Hematopoietic multipotent progenitor cell treated with erythropoietin and hydrocortisone succinate and interleukin-3 and kit ligand, for 17 days (in vitro differentiated cells): Measurements from ENCODE around the gene RANBP6.
"Not testable (repeated sequence)": the region's sequence is repeated elsewhere in the genome, so short reads cannot be mapped to it uniquely, and the experiment has no call there.

Experiments used
- DNase-seq: peaks from one replicate; pipeline ENCODE4 v3.0.0-alpha.2; 2015; ENCODE audit warnings: low spot score

The RANBP6 gene

DNA sequence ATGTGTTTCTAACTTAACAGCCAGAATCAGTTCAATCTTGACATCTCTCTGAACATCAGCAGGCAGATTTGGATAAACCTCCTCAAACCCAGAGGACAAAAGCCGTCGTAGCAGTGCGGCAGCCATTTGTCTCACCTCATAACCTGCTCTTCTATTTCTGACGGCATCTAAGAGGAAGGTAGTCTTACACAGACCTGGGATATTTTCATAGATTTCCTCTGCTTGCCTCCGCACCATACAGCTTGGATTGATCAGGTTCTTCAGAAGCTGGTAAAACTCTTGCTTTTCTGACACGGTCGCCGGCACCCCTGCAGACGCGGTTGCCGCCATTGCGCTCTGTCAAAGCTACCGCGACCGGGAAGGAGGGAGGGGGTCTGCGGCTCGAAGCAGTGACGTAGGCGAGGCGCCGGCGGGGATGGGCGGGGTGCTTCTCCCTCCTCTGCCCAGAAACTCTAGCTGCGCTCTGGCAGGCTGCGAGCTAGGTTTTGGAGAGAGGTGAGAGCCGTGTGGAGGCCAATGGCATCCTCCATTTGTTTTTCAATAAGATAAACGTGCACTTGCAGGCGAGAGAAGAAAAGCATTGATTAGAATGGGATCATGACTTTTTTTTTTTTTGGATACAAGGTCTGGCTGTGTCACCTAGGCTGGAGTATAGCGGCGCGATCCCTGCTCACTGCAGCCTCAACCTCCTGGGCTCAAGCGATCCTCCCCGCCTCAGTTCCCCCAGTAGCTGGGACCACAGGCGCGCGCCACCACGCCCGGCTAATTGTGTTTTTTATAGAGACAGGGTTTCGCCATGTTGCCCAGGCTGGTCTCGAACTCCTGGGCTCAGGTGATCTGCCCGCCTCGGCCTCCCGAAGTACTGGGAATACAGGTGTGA lies at the start of gene RANBP6:
Gene RANBP6 (minus strand): TSS at position 347 of the 880 bp plus-strand sequence. CDS start 17 bp downstream, at position 330.
- DNase-seq = peak; percentile 73

DNA sequence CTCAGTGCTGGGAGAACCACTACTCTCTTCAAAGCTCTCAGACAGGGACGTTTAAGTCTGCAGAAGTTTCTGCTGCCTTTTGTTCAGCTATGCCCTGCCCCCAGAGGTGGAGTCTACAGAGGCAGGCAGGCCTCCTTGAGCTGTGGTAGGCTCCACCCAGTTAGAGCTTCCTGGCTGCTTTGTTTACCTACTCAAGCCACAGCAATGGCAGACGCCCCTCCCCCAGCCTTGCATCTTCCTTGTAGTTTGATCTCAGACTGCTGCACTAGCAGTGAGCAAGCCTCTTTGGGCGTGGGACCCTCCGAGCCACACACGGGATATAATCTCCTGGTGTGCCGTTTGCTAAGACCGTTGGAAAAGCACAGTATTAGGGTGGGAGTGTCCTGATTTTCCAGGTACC lies 47.7 kb upstream of the RANBP6 start:
- not testable (repeated sequence) for DNase-seq

DNA sequence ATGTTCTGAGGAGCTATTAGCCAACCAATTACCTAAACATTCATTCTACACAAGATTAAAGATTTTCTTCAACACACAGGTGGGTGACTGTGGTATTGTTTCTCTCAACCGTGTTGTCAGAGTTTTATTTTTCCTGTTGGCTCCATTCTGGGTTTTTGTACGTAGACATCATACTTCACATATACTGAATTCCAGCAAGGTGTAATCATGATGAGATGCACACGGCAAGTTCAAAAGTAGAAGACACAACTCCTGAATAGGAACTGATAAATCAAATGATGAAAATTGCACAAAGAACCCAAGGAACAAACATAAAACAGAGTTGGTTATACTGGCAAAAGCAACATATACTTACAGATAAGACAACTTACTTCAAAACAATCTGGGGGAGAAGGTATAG lies 40.2 kb upstream of the RANBP6 start:
- no peak for DNase-seq

DNA sequence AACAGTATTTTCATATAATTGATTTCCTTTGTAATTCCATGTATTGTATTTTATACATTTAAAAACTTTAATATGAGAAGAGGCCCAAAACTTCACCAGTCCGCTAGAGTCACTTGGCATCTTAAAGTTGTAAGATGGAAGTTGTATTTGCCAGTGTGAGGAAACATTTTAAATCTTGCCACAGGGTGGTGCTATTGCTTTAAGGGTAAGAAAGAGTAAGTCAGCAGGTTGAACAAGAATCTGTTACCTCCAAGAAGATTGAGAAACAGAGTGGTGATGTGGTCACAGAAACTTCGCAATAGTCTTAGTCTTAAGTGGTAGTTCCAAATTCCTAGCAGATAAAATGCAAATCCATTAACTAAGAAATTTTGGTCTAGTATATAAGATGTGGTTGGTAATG lies 39.8 kb upstream of the RANBP6 start:
- peak; percentile 63 for DNase-seq

DNA sequence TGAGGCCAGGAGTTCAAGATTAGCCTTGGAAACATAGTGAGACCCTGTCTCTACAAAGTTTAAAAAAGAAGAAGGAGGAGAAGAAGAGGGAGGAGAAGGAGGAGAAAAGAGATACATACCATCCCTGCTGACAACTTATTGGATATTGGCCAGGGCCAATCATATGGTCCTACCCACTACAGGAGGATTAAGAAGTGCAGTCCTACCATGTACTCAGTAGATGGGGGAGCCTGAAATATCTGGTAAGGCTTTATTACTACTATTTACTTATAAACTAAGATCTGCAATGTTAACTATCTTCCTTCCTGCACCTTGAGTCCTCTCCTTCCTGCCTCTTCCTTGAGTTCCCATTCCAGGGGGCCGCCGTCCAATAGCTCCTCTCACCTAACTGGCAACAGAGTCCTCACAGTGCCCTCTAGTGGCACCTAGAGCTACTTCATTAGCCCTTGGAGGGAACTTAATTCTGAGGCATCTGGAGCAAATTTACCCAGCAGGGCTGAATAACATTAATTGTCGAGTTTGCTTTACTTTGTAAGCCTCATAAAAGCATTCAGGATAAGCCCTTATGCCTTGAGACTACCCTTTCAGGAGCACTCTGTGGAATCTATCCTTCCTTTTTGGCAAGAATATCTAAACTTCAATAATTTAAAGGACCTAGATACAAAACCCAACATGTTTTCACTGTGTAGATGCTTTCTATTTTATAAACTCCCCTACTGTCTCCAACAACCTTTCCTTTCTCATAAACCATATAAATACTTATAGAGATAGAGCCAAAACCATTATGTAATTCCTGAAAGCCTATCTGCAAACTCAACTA lies 39.1 kb upstream of the RANBP6 start:
- DNase-seq = peak; percentile 77

DNA sequence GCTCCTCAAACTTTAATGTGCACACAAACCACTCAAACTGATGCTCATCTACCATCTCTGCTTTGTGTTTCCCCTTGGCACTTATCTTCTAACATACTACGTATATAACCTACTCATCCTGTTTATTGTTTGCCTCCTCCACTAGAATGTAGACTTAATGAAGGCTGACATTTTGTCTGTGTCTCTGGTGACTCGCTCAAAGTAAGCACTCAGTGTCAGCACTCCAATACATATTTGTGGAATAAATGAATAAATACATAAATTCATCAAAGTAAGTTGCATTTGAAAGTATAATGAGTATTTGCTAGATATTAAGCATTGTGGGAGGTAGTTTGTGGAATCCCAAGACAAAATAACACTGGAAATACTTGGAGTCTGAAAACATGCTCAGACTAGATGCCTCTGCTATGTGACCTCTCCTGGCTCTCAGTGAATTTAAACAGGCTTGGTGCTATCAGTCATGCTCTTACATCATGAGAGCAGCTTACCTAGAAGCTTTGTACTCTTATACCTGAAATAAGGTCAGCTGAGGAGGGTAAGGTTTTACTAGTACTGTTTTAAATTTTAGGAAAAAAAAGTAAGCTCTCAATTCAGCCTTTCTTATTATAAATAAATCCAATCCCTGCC lies 37.0 kb upstream of the RANBP6 start:
- DNase-seq = no peak

DNA sequence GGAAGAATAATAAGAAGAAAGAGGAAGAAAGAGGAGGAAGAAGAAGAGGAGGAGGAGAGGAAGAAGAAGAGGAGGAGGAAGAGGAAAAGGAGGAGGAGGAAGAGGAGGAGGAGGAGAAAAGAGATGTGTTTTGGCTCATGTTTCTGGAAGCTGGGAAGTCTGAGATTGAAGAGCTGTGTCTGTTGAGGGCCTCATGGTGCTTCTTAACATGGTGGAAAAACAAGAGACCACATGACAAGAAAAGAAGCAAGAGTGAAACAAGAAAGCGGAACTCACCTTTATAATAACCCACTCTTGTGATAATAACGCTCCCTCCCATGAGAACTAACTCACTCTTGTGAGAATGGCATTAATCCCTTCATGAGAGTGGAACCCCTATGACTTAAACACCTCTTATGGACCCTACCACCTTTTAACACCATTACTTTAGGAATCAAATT lies 36.1 kb upstream of the RANBP6 start:
- DNase-seq = no peak

DNA sequence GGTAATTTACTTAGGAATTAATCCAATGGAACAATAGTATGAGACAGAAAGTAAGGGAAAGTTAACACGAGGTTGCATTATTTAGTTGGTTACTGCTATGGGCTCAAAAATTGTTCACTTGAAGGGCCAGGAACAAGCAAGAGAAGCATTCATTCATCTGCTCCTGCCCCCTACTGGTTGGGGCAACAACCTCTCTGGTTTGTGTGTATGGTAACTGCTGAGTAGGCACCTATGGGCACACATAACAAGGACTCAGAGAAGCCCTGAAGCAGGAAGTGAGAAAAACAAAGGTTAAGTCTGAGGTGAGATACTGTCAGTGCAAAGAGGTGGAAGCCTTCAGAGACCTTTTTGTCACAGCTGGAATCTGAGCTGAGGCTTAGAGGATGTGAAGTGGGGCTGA lies 34.4 kb upstream of the RANBP6 start:
- DNase-seq = peak; percentile 73

DNA sequence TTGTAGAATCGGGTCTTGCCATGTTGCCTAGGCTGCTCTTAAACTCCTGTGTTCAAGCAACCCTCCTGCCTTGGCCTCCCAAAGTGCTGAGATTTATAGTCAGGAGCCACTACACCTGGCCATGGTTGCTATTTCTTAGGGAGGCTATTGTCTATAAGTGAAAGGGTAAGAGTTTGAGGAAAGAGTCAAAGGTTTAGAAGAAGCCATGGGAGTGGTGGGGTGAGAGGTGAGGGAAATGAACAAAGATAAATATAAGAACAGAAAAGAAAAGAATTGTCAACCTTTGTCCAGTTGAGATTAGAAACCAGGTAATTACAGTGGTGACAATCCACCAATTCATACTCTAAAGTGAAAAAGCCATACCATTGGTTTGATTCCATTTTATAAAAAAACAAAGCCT lies 32.6 kb upstream of the RANBP6 start:
- no peak for DNase-seq

DNA sequence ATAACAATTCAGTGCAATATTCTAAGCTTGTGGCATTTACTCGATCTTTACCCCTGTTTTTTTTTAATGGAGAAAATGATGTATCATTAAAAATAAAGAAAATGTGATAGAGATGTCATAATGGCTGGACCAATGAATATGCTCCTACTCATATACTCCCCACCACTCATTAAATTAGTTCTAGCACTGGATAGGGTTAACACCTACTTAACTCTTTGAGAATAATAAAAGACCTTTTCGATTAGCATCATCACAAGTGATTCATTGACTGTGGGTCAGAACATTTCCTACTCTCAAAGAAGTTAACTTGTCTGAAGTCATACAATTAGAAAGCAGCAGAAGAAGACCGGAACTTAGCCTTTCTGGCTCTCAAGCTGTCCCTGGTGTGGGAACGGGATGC lies 31.6 kb upstream of the RANBP6 start:
- DNase-seq = no peak

DNA sequence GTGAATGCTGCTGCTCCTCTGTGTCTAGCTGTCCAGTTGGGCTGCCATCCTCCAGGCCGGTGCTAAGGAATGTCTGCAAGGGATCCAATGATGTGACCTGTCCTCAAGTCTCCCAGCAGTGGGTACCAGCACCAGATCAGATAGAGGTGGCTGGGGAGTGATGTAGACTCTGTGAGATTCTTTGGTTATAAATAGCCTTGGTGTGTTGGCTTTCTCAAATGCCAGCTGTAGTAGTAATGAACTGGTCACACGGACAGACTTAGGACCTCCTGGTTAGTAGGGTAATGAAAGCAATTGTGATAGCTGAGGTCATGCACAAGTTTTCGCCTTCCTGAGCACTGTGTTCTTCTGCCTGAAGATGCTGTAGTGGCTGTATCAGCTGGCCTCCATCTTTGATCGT lies 29.9 kb upstream of the RANBP6 start:
- DNase-seq = no peak

DNA sequence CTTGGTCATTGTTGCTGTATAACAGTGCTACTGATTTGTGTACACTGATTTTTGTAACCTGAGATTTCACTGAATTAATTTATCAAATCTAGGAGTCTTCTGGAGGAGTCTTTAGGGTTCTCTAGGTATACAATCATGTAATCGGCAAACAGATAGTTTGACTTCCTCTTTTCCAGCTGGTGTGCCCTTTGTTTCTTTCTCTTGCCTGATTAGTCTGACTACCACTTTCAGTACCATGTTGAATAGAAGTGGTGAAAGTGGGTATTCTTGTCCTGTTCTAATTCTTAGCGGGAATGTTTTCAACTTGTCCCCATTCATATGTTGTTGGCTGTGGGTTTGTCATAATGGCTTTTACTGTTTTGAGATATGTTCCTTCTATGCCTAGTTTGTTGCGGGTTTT lies 24.7 kb upstream of the RANBP6 start:
- no peak for DNase-seq

DNA sequence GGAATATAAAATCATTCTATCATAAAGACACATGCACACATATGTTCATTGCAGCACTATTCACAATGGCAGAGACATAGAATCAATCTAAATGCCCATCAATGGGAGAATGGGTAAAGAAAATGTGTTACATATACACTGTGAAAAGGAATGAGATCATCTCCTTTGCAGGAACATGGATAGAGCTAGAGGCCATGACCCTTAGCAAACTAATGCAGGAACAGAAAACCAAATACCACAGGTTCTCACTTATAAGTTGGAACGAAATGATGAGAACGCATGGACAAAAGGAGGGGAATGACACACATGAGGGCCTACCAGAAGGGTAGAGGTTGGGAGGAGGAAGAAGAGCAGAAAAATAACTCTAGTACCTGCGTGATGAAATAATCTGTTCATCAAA lies 21.0 kb upstream of the RANBP6 start:
- no peak for DNase-seq

DNA sequence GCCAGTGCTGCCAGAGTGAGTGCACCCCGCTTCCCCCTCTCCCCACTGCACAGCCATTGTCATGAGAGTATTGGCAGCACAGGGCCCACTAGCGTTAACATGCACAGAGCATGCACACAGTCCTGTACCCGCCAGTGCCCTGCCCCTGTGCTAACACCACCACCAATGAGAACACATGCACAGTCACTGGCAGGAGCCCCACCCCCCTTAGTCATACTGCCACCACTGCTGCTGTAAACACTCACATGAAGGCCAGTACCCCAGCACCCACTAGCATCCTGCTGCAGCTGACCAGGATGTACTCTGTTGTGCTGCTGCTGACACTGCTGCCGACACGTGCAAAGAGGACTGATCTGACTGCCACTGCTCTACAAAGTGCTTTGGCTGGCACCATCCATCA lies 19.5 kb upstream of the RANBP6 start:
- peak; percentile 58 for DNase-seq

DNA sequence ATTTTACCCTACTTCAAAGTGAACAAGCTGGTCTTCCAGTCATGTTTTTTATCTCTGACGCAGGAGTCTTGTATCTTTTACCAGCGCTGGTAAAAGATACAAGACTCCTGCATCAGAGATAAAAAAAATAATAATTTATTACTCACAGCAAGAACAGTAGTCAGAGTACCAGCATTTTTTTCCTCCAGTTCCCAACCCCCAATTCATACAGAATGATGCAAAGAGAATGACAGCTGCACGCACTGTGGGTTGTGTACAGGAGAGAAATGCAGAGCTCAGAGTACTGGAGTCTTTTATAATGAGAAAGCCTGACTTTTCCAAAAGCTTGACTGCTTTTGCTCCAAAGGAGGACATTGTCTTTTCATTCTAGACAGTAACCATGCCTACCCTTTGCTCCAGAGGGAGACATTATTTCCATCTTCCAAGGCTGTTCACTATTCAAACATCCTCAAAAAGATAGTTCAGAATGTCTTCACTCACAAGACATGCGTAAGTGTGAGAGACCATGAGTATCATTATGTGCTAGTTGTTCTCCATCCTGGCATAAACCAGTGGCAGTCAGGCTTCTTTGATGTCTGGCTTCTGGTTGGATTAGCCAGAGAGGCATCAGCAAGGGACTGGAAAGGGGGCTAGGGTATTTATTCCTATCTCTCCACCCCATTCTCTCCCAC lies 14.3 kb upstream of the RANBP6 start:
- no peak for DNase-seq

DNA sequence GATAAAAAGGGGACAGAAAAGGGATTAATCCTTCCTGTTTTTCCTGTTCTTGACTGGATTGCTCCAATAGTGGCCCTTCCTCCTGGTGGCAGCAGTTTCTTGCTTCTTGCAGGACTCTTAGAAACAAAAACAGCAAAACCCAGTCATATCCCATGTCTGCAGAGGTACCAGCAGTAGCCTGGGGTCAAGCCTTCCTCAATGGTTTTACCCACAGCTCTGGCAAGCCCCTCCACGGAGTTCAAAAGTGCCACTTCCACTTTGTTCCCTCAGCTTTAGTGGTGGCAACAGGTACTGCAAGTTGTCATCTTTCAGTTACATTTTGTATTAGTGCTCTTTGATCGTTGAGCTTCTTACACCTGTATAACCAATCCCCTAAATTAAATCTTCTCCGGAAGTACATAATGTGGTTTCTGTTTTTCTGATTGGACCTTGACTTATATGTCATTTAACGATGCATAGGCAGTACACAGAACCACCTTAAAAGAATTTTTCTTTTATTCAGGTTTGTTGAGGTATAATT lies 8.7 kb upstream of the RANBP6 start:
- peak; percentile 46 for DNase-seq

DNA sequence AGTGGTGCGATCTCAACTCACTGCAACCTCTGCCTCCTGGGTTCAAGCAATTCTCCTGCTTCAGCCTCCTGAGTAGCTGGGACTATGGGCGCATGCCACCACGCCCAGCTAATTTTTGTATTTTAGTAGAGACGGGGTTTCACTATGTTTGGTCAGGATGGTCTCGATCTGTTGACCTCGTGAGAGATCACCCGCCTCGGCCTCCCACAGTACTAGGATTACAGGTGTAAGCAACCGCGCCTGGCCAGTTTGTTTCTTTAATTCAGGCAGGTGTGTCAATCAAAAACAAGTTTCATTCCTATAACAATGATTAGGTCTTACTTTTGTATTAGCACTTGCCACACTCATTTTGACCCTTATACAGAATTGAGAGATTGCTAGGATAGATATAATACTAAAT lies 1.6 kb upstream of the RANBP6 start:
- not testable (repeated sequence) for DNase-seq

DNA sequence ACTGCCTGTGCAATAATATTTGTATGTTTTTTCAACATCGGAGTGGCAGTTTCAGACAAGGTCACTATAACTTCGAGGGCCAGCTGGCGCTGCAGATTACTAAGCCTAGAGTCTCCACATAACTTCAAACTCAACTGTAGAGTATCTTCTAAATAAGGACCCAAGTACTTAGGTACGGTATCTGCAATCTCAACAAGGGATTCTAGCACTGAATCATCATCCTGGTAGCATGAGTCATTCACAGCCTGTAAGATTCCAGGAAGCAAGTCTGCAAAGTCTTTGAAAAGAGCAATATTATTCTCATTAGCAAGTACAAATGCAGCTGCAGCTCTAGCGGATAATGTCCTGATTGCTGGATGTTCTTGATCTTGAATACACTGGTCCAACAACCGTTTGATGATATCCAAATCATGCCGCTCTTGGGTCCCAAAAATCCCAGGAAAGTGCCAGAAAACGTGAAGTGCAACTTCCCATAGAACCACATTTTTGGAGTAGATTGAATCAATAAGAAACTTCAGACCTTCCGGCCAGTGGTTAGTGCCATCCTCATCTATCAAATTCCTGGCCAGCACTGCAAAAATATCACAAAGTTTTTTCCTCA lies 654 bp downstream of the RANBP6 start:
- peak; percentile 52 for DNase-seq

DNA sequence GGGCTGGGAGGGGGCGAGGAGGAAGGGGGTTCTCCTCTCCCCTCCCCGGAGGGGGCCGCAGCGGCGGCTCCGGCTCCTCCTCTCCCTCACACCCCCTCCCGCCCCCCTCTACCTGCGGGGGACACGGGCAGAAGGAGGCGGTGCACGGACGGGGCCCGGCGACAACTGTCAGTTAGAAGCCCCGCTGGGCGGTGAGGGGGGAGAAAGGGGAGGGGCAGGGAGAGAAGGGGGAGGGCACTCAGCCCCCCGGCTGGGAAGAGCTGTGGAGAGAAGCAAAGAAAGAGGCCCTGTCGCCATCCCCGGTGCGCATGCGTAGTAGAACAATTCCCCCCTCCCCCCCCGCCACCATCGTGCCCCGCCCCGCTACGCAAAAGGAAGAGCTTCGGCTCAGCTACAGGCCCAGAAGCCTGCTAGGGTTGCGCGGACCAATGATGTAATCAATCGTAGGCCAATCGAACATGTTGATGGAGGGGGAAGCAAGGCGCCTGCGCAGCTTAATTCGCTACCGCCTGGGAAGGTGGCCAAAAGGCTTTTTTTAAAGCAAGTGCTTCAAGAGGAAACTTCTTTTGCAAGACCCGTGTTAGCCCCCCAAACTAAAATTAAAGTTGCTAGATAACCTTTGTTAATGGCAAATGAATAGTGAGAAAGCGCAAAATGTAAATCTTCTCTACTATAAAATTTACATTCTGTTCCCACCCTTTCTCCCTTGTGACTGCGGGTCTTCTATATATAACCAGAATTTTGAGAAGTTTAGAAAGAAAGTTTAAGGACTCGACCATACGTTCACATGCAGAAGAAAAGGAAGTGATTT lies 7.0 kb downstream of the RANBP6 start:
- DNase-seq = peak; percentile 99

DNA sequence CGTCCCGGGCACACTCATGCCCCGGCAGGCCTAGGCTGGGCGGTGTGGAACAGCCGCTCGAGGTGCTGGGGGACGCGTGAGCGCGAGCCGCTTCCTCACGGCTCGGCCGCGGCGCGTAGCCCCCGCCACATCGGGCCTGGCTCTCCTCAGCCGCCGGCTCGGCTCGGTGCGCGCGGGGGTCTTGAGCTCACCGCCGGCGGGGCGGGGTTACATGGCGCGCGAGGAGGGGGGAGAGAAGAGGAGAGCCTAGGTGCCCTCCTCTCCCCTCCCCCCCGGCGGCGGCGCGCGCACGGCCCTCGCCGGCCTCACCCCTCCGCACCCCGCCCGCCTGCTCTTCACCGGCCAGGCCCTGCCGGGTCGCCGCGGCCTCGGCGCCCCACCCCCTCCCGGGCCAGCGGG lies 7.7 kb downstream of the RANBP6 start:
- no peak for DNase-seq
